Subcutaneous adipose tissue (tissue), 4 donors: ENCODE measurements around the gene SORBS2. TPM values are rescaled to one million over a fixed set of nuclear protein-coding genes. Genes with fewer than 3 reads are reported as not detected.

Source experiments
- total RNA-seq, 4 donors: library from RNA; depleted of rRNA; stranded (reverse); fragments of >200 nt; gene quantifications; one replicate each; pipeline ENCODE4 v1.1.0, GENCODE V29; 2016
- TF ChIP-seq, protein P1 (sequence below): fragments of 450-650 bp; IDR thresholded peaks from one replicate; pipeline ENCODE4 v1.5.1; 2016; ENCODE audit warnings: low read depth, mild to moderate bottlenecking, control low read depth, antibody characterized with exemption, moderate library complexity

The SORBS2 gene
- total RNA-seq, 4 donors from 2014 or later: 6.8 to 59.0 (median 32.0) TPM

DNA sequence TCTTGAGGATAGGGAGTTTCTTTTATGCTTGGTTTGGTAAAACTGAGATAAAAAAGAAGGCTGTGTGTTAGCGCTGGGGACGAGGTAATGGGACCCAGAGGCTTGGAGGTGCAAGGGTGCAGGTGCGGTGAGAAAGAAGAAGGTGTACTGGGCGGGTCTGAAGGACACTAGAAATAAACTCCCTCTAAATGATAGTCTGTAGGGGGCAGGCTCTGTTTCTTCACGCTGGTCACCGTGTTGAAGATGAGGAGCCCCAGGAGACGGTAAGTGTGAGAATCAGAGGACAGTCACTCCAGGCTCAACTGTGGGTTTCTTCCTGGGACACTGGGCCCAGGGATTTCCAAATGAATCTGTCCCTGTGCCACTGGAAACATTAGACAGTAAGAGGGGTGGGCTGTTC lies 131.4 kb downstream of the SORBS2 start:
- TF ChIP-seq, protein P1, sequence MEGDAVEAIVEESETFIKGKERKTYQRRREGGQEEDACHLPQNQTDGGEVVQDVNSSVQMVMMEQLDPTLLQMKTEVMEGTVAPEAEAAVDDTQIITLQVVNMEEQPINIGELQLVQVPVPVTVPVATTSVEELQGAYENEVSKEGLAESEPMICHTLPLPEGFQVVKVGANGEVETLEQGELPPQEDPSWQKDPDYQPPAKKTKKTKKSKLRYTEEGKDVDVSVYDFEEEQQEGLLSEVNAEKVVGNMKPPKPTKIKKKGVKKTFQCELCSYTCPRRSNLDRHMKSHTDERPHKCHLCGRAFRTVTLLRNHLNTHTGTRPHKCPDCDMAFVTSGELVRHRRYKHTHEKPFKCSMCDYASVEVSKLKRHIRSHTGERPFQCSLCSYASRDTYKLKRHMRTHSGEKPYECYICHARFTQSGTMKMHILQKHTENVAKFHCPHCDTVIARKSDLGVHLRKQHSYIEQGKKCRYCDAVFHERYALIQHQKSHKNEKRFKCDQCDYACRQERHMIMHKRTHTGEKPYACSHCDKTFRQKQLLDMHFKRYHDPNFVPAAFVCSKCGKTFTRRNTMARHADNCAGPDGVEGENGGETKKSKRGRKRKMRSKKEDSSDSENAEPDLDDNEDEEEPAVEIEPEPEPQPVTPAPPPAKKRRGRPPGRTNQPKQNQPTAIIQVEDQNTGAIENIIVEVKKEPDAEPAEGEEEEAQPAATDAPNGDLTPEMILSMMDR: no peak

DNA sequence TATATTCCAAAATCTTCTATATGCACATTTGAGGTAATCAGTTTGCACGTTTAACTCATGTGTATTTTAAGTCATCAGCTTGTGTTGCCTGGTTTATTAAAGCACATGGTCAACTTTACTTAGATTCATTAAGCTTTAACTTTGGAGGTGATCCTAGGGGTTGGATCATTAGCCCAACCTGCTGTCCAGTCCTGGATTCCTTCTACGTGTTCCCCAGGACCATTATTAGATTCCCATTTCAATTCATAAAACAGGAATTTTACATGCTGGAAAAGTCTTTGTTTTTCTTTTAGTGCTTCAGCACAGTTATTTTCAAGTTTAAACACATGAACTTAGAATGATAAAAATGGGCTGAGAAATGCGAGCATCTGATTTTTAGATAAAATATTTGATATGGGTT lies 132.5 kb downstream of the SORBS2 start:
- TF ChIP-seq, protein P1: no peak

DNA sequence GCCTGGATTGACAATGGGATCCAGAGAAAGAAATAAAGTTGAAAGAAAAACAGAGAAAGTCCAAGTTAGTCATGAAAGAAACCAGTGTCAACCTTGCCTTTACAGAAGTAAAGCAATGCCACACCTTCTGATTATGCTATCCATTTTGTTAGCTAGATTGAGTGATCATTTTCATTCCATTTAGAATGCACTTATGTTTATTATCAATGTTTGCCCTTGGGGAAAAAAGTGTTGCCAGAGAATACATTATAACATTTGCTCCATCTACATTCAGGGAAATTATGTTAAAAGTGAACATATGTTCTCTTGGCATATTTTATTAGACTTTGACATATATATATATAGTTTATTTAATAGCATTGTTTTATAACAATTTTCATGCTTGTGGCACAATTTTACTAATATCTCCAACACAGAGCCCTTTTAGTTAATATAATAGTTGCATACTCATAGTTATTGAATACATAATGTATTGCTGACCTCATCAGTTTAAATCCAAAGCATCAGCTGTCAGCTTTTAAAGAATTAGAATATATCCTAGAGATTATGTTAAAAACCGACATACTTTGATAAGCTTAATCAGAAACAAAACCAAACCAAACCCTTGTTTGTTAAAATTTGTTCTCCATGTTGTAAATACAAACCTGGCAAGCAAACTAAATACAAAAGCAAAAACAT lies 134.2 kb downstream of the SORBS2 start:
- TF ChIP-seq, protein P1: no peak

DNA sequence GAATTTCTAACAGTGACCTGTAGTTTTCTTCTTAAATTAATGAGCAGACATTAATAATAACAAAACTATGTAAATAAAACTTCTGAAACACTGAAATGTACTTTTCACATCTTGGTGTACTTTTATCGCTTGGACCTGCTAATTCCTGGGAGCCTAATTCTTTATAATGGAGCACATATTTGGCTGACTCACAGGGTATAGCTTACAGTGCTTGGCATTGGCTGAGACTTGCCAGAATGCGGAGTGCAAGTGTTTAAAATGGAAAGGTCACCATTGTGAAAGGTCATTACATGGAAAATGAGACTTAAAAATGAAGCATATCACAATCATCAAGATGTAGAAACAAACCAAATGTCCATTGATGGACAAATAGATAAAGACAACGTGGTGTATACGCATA lies 139.4 kb downstream of the SORBS2 start:
- TF ChIP-seq, protein P1: no peak

DNA sequence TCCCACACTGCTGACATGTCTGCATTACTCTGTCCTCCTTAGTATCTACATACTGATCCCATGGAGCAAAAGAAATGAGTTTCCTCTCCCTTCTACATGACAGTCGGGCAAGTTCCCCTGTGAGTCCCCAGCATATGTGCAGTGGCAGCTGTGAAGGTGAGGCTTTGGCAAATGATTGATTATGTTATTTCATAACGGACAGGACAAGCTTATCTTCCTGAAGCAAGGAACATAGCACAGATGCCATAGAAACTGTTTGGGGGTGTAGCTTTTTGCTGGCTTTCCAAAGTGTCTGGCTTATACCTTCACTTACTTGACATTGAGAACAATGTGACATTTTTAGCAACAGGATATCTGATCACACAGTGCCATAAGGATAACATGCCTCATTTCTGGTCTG lies 139.8 kb downstream of the SORBS2 start:
- TF ChIP-seq, protein P1: no peak

DNA sequence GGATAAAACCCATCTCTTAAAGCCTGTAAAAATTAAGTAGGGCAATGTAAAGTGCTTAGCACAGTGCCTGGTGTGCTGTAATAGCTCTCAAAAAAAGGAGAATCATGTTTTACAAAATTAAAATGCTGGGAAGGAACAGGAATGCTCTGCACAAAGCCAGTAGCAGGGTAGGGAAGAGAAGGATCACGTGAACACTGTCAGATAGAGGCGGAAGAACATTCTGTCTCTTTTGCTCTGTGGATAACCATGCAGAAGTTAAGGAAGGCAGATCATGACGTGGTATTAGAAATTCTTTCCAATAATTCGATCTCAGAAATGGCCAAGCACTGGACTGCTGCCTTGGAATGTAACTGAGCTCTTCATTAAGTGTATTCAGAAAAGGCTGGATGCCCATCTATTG lies 140.5 kb downstream of the SORBS2 start:
- TF ChIP-seq, protein P1: no peak

DNA sequence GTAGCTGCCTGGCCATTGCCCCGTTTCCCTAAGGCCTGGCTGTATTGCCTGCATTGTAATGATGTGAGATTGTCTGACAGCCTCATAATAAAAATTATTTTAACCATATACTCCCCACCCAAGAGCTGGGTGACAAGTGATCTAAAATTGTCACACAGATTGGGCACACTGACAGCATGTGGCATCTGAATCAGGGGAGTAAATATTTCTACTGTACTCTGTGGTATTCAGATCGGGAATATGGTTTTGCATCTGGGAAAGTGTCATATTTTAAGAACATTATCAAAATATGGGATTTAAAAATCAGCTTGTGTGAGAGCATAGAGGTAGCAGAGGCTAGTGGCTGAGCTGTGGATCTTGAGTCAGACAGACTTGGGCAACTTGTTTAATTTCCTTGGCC lies 140.9 kb downstream of the SORBS2 start:
- TF ChIP-seq, protein P1: no peak
